ENCODE measurements around the gene SH3TC1.
A peak's percentile ranks its signal among the peaks of the same experiment; 100 is the strongest.

SH3TC1 gene

GRCh38 chr4:8221985-8222384 lies 22.9 kb downstream of the SH3TC1 start:
- H2BK15ac ChIP-seq (replicated peaks; ENCODE audit: low read depth): no peak overlapping the region
- no peak overlapping the region for H2BK5ac ChIP-seq (ENCODE audit: low read length)
- H3K4ac ChIP-seq (ENCODE audit: low read depth, low read length): no peak overlapping the region
- no peaks in the 10 kb centered on the region for H3K79me1 ChIP-seq (ENCODE audit: low read length)
- no peak overlapping the region for H3K4me3 ChIP-seq (ENCODE audit: low read length)
- no peak for DNase-seq
- no peaks in the 10 kb centered on the region for H3K36me3 ChIP-seq (ENCODE audit: control insufficient read depth, insufficient read depth, low read length)
- H3K4me2 ChIP-seq (ENCODE audit: low read length): no peak overlapping the region
- no peak overlapping the region for H3K23ac ChIP-seq (ENCODE audit: low read length)
- no peak overlapping the region for H4K8ac ChIP-seq (ENCODE audit: low read depth, low read length)
- H3K56ac ChIP-seq (ENCODE audit: low read length): no peak overlapping the region
- no peak overlapping the region for H4K5ac ChIP-seq (ENCODE audit: low read length)
- no peak overlapping the region for H2AK5ac ChIP-seq (ENCODE audit: low read length)
- H3K79me2 ChIP-seq (ENCODE audit: control insufficient read depth, insufficient read depth, low read length): no peaks in the 10 kb centered on the region
- no peak overlapping the region for H3K18ac ChIP-seq (ENCODE audit: low read length)
- no peak overlapping the region for H3K27ac ChIP-seq (ENCODE audit: low read depth, low read length)
- H3K9ac ChIP-seq (ENCODE audit: low read length): no peak overlapping the region
- no peak overlapping the region for H2BK120ac ChIP-seq (ENCODE audit: low read depth, low read length)
- H3K27me3 ChIP-seq (ENCODE audit: insufficient read depth, low read length, poor library complexity): no peaks in the 10 kb centered on the region
- peaks cover 13% of the 10 kb centered on the region for H3K4me1 ChIP-seq (ENCODE audit: control insufficient read depth, low read depth, low read length)

- no CpG with 5 or more reads among the region's 15 CpGs for WGBS (ENCODE audit: extremely low coverage, insufficient coverage, low lambda C conversion rate)
- H3K27ac ChIP-seq (ENCODE audit: low read depth, low read length): no peak overlapping the region
Measured at GRCh38 chr4:8222609-8223388, 23.7 kb downstream of the SH3TC1 start.

GRCh38 chr4:8224267-8224974 lies 25.3 kb downstream of the SH3TC1 start:
- H3K56ac ChIP-seq (ENCODE audit: low read length): peak overlapping the region; percentile 80
- no peak overlapping the region for H3K23ac ChIP-seq (ENCODE audit: low read length)
- H3K4me1 ChIP-seq (ENCODE audit: control insufficient read depth, low read depth, low read length): peaks cover 13% of the 10 kb centered on the region
- no peak overlapping the region for H3K4ac ChIP-seq (ENCODE audit: low read depth, low read length)
- H3K9ac ChIP-seq (ENCODE audit: low read length): no peak overlapping the region
- H2BK120ac ChIP-seq (ENCODE audit: low read depth, low read length): no peak overlapping the region
- H4K8ac ChIP-seq (ENCODE audit: low read depth, low read length): no peak overlapping the region
- no peaks in the 10 kb centered on the region for H3K79me1 ChIP-seq (ENCODE audit: low read length)
- H2BK5ac ChIP-seq (ENCODE audit: low read length): no peak overlapping the region
- no peak overlapping the region for H2BK15ac ChIP-seq (replicated peaks; ENCODE audit: low read depth)
- no peak overlapping the region for H4K5ac ChIP-seq (ENCODE audit: low read length)
- WGBS (ENCODE audit: extremely low coverage, insufficient coverage, low lambda C conversion rate): no CpG with 5 or more reads among the region's 12 CpGs
- no peak for DNase-seq
- no peak overlapping the region for H3K4me2 ChIP-seq (ENCODE audit: low read length)
- no peak overlapping the region for H2AK5ac ChIP-seq (ENCODE audit: low read length)
- H3K27me3 ChIP-seq (ENCODE audit: insufficient read depth, low read length, poor library complexity): no peaks in the 10 kb centered on the region
- H3K36me3 ChIP-seq (ENCODE audit: control insufficient read depth, insufficient read depth, low read length): no peaks in the 10 kb centered on the region
- no peak overlapping the region for H3K18ac ChIP-seq (ENCODE audit: low read length)
- H3K79me2 ChIP-seq (ENCODE audit: control insufficient read depth, insufficient read depth, low read length): no peaks in the 10 kb centered on the region
- no peak overlapping the region for H3K4me3 ChIP-seq (ENCODE audit: low read length)
- H3K27ac ChIP-seq (ENCODE audit: low read depth, low read length): no peak overlapping the region

More at GRCh38 chr4:8222609-8223388, 23.7 kb downstream of the SH3TC1 start:
- H3K4me1 ChIP-seq (ENCODE audit: control insufficient read depth, low read depth, low read length): peaks cover 13% of the 10 kb centered on the region
- H3K79me2 ChIP-seq (ENCODE audit: control insufficient read depth, insufficient read depth, low read length): no peaks in the 10 kb centered on the region
- H4K5ac ChIP-seq (ENCODE audit: low read length): no peak overlapping the region
- no peak overlapping the region for H2BK5ac ChIP-seq (ENCODE audit: low read length)
- H3K27me3 ChIP-seq (ENCODE audit: insufficient read depth, low read length, poor library complexity): no peaks in the 10 kb centered on the region
- H2AK5ac ChIP-seq (ENCODE audit: low read length): peak overlapping the region; percentile 60
- no peak overlapping the region for H3K56ac ChIP-seq (ENCODE audit: low read length)
- no peaks in the 10 kb centered on the region for H3K36me3 ChIP-seq (ENCODE audit: control insufficient read depth, insufficient read depth, low read length)
- no peak overlapping the region for H3K4ac ChIP-seq (ENCODE audit: low read depth, low read length)
- no peak overlapping the region for H3K9ac ChIP-seq (ENCODE audit: low read length)
- no peak for DNase-seq
- no peak overlapping the region for H3K4me2 ChIP-seq (ENCODE audit: low read length)
- H3K4me3 ChIP-seq (ENCODE audit: low read length): no peak overlapping the region
- no peaks in the 10 kb centered on the region for H3K79me1 ChIP-seq (ENCODE audit: low read length)
- no peak overlapping the region for H3K18ac ChIP-seq (ENCODE audit: low read length)
- no peak overlapping the region for H4K8ac ChIP-seq (ENCODE audit: low read depth, low read length)
- no peak overlapping the region for H2BK120ac ChIP-seq (ENCODE audit: low read depth, low read length)
- no peak overlapping the region for H2BK15ac ChIP-seq (replicated peaks; ENCODE audit: low read depth)
- H3K23ac ChIP-seq (ENCODE audit: low read length): peak overlapping the region; percentile 15

- H3K18ac ChIP-seq (ENCODE audit: low read length): peak overlapping the region; percentile 73
- H3K79me2 ChIP-seq (ENCODE audit: control insufficient read depth, insufficient read depth, low read length): no peaks in the 10 kb centered on the region
- H4K5ac ChIP-seq (ENCODE audit: low read length): no peak overlapping the region
- no peak overlapping the region for H2BK15ac ChIP-seq (replicated peaks; ENCODE audit: low read depth)
- peak overlapping the region; percentile 80 for H3K56ac ChIP-seq (ENCODE audit: low read length)
- H4K8ac ChIP-seq (ENCODE audit: low read depth, low read length): peak overlapping the region; percentile 76
- H3K4me1 ChIP-seq (ENCODE audit: control insufficient read depth, low read depth, low read length): peaks cover 13% of the 10 kb centered on the region
- H3K79me1 ChIP-seq (ENCODE audit: low read length): no peaks in the 10 kb centered on the region
- H3K36me3 ChIP-seq (ENCODE audit: control insufficient read depth, insufficient read depth, low read length): no peaks in the 10 kb centered on the region
- no CpG with 5 or more reads among the region's 12 CpGs for WGBS (ENCODE audit: extremely low coverage, insufficient coverage, low lambda C conversion rate)
- peak overlapping the region; percentile 96 for H3K4ac ChIP-seq (ENCODE audit: low read depth, low read length)
- H3K9ac ChIP-seq (ENCODE audit: low read length): peak overlapping the region; percentile 20
- no peak overlapping the region for H3K4me2 ChIP-seq (ENCODE audit: low read length)
- H3K27me3 ChIP-seq (ENCODE audit: insufficient read depth, low read length, poor library complexity): no peaks in the 10 kb centered on the region
- no peak for DNase-seq
- H3K23ac ChIP-seq (ENCODE audit: low read length): peak overlapping the region; percentile 68
- peak overlapping the region; percentile 82 for H2BK120ac ChIP-seq (ENCODE audit: low read depth, low read length)
- H3K4me3 ChIP-seq (ENCODE audit: low read length): no peak overlapping the region
- H2AK5ac ChIP-seq (ENCODE audit: low read length): peak overlapping the region; percentile 79
- H3K27ac ChIP-seq (ENCODE audit: low read depth, low read length): peak overlapping the region; percentile 62
- H2BK5ac ChIP-seq (ENCODE audit: low read length): peak overlapping the region; percentile 83
Measured at GRCh38 chr4:8224975-8225625, 26.0 kb downstream of the SH3TC1 start.

- H3K27me3 ChIP-seq (ENCODE audit: insufficient read depth, low read length, poor library complexity): no peaks in the 10 kb centered on the region
- peak overlapping the region; percentile 79 for H2AK5ac ChIP-seq (ENCODE audit: low read length)
- H3K56ac ChIP-seq (ENCODE audit: low read length): peak overlapping the region; percentile 80
- H2BK120ac ChIP-seq (ENCODE audit: low read depth, low read length): peak overlapping the region; percentile 82
- peak overlapping the region; percentile 62 for H3K27ac ChIP-seq (ENCODE audit: low read depth, low read length)
- H3K4ac ChIP-seq (ENCODE audit: low read depth, low read length): peak overlapping the region; percentile 96
- H3K79me2 ChIP-seq (ENCODE audit: control insufficient read depth, insufficient read depth, low read length): no peaks in the 10 kb centered on the region
- peak overlapping the region; percentile 83 for H2BK5ac ChIP-seq (ENCODE audit: low read length)
- peak overlapping the region; percentile 73 for H3K18ac ChIP-seq (ENCODE audit: low read length)
- no peak overlapping the region for H3K4me2 ChIP-seq (ENCODE audit: low read length)
- H3K4me1 ChIP-seq (ENCODE audit: control insufficient read depth, low read depth, low read length): peaks cover 13% of the 10 kb centered on the region
- H3K79me1 ChIP-seq (ENCODE audit: low read length): no peaks in the 10 kb centered on the region
- WGBS (ENCODE audit: extremely low coverage, insufficient coverage, low lambda C conversion rate): no CpG with 5 or more reads among the region's 10 CpGs
- peak overlapping the region; percentile 76 for H4K8ac ChIP-seq (ENCODE audit: low read depth, low read length)
- peak overlapping the region; percentile 20 for H3K9ac ChIP-seq (ENCODE audit: low read length)
- no peak overlapping the region for H3K23ac ChIP-seq (ENCODE audit: low read length)
- peak; percentile 88 for DNase-seq
- H3K4me3 ChIP-seq (ENCODE audit: low read length): no peak overlapping the region
- H2BK15ac ChIP-seq (replicated peaks; ENCODE audit: low read depth): no peak overlapping the region
- H3K36me3 ChIP-seq (ENCODE audit: control insufficient read depth, insufficient read depth, low read length): no peaks in the 10 kb centered on the region
- no peak overlapping the region for H4K5ac ChIP-seq (ENCODE audit: low read length)
Measured at GRCh38 chr4:8225706-8226443, 26.8 kb downstream of the SH3TC1 start.
